Hypothalamus (tissue), 51 donors: ENCODE results near the gene APBA2.

ENCODE experiments used
- DNase-seq, 51 donors: peaks; one replicate each; lab custom pipeline; 2025; lab: John Stamatoyannopoulos, UW

APBA2 gene

DNA sequence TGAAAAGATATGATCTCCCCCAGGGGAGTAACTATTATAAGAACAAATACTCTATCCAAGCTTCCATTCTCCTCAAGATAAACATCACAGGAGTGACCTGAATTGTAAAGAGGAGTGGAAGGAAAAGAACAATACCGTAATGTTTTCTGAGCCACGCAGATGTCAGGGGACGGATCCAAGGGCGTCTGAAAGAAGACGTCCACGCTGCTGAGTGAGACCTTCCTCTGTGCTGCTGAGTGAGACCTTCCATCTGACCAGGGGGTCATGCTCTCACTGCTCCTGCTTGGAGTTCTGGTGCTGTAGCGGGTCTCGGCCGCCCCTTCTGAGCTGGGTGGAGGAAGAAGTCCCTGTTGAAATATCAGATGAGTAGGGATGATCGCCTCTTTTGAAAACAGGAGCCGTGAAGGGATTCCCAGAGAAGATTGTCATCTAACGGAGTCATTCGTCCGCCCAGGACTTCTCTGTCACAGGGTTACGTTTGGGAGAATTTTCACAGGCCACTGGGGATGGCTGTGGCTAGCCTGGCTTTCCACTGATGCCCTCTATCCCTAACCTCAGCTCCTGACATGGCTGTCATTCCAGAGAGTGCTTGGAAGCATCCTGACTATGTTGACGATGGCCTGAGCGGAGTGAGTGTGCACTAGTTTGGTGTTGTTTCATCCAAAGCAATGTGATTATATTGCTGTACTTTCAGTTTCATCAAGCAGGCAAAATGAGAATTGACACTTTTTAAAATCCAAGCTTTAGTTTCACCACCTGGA is 184.9 kb downstream of the APBA2 start:
- DNase-seq, result peak in 26 of 51 donors; percentile 21 to 82 (median 49)

GRCh38 chr15:29071232-29071881 is 185.6 kb downstream of the APBA2 start:
- peak in 7 of 51 donors; percentile 28 to 77 (median 45) for DNase-seq

DNA sequence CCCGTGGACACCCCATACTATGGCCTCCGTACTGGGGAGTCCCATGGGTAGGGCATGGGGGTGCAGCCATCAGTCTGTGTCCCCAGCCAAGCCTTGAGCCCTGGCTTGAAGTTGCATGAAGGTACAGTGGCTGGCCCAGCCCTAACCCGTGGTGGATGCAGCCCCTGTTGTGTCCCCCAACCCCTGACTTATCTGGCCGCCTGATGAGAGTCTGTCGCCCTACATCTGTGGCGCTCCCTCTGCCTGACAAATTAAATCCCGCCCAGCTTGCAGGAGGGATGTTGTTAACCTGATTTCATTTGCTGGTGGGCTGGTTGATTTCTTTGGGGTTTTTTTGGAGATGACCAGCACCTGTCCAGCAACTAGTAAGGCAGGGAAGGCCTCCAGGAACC is 186.1 kb downstream of the APBA2 start:
- DNase-seq, result no peak

DNA sequence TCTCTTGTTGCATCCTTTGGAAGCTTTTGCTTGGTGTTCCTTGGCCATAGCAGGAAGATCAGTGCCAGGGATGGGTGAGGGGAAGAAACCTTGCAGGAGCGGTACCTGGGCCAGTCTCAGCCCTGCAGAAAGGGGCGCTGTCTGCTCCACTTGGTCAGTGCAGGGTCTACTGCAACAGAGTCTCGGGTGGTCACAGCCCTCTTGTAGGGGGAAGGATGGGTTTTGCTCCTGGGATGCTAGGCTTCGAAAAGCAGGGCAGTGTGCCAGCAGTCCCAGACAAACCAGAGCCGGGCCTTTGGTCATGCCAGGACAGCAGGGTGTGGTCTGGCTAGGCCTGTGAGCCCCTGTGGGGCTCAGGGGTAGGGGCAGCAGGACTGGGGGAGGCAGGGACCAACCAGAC is 186.7 kb downstream of the APBA2 start:
- DNase-seq, result peak in 1 of 51 donors; percentile 53

DNA sequence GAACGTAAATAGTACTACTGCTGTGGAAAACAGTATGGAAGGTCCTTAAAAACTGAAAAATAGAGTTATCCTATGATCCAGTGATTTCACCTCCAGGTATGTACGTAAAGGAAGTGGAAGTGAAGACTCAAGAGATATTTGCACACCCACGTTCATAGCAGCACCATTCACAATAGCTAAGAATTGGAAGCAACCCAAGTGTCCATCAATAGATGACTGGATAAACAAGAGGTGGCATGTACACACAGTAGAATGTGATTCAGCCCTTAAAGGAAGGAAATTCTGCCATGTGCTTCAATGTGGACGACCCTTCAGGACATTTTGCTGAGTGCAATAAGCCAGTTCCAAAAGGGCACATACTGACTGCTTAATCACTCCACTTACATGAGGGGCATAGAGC is 188.3 kb downstream of the APBA2 start:
- DNase-seq, result no peak

- DNase-seq, result no peak
Observed at GRCh38 chr15:29078541-29078940, 192.8 kb downstream of the APBA2 start.

DNA sequence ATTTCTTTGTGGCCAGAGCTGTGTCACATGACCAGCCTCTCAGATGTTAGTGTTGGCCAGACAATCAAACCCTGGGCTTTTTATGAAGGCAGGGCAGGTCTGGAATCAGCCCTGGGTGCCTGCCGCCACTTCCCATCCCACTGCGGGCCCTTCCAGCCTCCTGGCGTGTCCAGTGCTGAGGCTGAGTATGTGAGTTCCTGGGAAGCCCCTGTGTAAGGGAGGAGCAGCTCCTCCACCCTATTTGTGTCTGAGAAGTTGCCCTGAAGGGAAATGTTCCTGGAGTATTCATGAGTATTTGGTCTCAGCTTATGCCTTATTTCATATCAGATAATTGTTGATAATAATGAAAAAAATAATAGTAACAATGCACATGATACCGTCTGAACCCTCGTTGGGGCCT is 193.7 kb downstream of the APBA2 start:
- no peak for DNase-seq

DNA sequence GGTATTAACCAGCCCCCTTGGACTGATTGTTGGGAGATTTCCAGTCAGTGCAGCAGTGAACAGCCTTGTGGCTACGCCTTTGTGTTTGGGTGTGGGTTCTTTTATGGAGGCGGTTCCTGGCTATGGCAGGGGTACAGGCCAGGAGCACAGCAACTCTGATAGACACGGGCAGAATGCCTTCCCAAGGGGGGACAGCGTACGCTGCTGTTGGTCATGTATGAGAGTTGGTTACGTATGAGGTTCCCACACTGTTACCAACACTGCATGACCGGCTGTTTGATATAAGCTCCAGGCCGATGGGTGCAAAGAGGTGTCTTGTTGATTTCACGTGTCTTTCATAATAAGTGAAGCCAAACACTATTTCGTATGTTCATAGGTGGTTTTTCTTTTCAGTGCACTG is 196.0 kb downstream of the APBA2 start:
- no peak for DNase-seq

GRCh38 chr15:29083161-29083560 is 197.4 kb downstream of the APBA2 start:
- DNase-seq, result no peak

DNA sequence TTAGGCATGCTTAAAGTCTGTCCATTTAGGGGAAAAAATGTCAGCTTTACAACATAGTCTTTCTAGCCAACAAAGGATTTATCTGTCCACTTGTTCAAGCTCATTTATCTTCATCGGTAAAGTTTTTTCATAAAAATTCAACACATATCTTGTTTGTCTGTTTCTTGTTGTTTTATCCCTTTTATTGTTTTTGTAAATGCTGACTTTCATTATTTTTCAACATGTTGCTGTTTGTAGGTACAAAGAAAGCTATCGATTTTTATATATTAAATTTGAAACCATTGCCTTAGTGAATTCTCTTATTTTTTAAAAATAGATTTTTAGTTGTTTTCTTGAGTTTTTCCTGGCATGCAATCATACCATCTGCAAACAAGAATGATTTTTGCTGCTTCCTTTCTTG is 198.1 kb downstream of the APBA2 start:
- no peak for DNase-seq

GRCh38 chr15:29086001-29086400 is 200.2 kb downstream of the APBA2 start:
- no peak for DNase-seq

DNA sequence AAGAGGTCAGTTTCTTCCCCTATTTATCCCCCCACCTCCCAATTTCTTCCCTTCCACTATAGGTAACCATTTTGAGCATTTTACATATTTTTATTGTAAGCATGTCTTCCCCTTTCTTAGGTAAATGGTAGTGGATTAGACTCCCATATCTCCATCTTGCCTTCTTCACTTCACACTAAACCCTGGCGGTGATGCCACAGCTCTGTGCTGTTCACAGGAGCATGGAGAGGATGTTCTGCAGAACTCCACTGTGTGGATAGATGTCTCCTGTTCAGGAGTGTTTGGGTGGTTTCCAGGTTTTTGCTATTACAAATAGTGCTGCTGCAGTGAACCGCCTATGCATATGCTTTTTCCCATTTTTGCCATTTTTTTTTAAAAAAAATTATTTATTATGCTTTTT is 201.1 kb downstream of the APBA2 start:
- no peak for DNase-seq

- DNase-seq, result no peak
Observed at GRCh38 chr15:29087521-29088285, 201.9 kb downstream of the APBA2 start.

GRCh38 chr15:29088666-29089065 is 202.9 kb downstream of the APBA2 start:
- DNase-seq, result no peak

DNA sequence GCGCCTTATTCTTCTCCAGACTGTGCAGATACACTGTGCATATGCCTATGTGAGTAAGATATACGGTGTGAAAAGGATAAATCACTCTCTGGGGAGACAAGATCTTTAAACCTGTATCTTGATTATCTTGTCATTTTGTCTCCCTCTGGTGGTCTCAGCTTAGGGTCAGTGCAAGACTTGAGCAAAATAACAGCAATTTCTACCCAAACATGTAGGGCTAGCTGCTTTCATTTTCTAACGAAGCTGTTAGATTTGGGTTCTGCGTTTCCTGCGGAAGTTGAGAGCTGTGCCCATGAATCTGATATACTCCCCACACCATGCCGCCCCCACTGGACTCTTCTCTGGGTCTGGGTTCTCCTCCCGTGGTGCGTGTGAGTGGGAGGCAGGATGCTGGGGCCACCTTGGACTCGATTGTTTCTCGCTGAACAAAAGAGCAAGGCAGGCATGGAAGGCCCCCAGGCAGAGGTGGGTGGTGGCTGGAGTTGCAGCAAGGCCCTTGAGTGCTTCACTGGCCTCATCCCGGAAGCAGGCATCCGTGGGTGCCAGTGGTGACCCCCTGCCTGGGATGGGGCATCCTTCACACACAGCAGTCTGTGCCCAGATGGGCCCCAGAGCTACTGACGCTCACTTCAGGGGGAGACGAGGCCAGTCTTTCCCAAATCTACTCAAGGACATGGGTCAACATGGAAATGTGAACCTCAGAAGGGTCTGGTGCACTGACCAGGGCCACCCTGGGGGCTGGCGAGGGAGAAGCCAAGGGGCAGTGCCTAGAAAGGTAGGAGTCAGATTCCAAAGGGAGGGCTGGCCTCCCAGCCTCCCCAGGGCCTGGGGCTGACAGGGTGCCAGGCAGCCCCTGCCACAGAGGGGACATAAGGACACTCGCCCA is 204.2 kb downstream of the APBA2 start:
- peak in 5 of 51 donors; percentile 15 to 62 (median 31) for DNase-seq

- peak in 17 of 51 donors; percentile 20 to 67 (median 38) for DNase-seq
Observed at GRCh38 chr15:29090617-29091466, 205.1 kb downstream of the APBA2 start.

GRCh38 chr15:29091666-29092065 is 205.9 kb downstream of the APBA2 start:
- no peak for DNase-seq

DNA sequence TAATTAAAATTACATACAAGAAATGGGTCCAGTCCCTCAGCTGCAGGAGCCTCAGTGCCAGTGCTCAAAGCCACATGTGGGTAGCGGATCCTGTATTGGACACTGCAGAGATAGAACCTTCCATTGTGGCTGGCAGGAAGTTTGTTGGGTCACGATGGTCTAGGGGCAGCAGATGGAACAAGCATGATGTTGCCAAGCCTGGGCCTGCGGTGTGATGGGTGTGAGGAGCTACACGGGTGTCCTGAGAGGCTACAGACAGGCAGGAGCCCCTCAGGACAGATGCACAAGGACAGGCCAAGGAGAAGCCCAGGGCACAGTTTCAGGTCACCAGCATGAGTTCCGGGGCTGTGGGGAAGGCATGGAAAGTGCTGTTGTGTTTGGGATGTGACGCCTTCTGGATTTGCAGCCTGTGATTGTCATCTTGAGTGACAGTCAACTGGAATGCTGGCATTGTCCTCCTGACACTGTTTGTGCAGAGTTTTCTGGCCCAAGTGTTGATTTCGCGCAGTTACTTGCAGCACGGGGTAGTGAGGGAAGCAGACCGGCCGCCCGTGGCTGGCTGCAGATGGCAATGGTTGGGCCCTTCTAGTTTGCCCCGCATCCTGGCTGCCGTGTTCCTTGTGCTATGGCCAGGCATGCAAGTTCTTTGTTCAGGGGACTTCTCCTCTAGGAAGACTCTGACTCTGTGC is 206.7 kb downstream of the APBA2 start:
- DNase-seq, result peak in 2 of 51 donors; percentile 32 to 34

- DNase-seq, result no peak
Observed at GRCh38 chr15:29093065-29093435, 207.3 kb downstream of the APBA2 start.
